Measurements from ENCODE around the gene ERICH6B. TPM values are rescaled to one million over a fixed set of nuclear protein-coding genes. Genes with fewer than 3 reads are reported as not detected.

The ERICH6B gene
- total RNA-seq, 4 donors from 2014 or later = not detected

GRCh38 chr13:45545686-45546409, 69.7 kb downstream of the ERICH6B start:
- TF ChIP-seq, protein P1, sequence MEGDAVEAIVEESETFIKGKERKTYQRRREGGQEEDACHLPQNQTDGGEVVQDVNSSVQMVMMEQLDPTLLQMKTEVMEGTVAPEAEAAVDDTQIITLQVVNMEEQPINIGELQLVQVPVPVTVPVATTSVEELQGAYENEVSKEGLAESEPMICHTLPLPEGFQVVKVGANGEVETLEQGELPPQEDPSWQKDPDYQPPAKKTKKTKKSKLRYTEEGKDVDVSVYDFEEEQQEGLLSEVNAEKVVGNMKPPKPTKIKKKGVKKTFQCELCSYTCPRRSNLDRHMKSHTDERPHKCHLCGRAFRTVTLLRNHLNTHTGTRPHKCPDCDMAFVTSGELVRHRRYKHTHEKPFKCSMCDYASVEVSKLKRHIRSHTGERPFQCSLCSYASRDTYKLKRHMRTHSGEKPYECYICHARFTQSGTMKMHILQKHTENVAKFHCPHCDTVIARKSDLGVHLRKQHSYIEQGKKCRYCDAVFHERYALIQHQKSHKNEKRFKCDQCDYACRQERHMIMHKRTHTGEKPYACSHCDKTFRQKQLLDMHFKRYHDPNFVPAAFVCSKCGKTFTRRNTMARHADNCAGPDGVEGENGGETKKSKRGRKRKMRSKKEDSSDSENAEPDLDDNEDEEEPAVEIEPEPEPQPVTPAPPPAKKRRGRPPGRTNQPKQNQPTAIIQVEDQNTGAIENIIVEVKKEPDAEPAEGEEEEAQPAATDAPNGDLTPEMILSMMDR (IDR thresholded peaks at IDR 0.05; ENCODE audit: low read depth) = no peak

DNA sequence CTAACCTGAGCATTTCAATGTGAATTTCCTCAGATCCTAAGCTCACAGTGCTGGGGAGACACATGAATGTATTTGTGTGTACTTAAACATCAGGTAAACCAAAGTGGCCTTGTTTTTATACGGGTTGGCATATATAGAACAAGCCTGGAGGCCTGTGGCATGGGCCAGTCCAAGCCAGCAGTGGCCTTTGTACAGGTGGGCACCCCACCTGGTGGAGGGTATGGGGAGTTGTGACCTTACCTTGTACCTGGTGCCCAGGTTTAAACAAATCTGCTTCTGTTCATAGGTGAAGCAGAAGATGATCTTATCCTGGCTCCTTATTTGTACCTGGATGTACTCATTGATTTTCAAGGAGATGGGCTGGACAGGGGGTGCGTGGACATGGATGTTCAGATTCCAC, 71.0 kb downstream of the ERICH6B start:
- TF ChIP-seq, protein P1 (IDR thresholded peaks at IDR 0.05; ENCODE audit: low read depth) = no peak

DNA sequence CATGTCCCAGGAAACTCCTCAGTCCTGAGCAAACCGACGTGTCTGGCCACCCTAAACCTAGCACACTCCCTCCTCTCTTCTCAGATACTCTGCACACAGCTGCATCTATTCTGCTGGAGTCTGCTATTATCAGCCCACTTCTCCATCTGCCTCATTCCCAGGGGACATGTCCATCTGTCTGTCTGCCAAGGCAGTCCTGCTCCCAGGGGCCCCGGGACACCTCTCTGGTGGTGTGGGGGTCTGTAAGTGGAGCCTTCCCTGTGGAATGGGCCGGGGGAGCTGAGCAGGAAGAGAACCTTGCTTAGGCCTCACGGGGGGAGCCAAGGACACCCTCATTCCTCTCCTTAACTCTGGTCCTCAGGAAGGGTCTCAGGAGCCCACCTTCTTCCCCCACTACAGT, 72.7 kb downstream of the ERICH6B start:
- TF ChIP-seq, protein P1 (IDR thresholded peaks at IDR 0.05; ENCODE audit: low read depth) = no peak

DNA sequence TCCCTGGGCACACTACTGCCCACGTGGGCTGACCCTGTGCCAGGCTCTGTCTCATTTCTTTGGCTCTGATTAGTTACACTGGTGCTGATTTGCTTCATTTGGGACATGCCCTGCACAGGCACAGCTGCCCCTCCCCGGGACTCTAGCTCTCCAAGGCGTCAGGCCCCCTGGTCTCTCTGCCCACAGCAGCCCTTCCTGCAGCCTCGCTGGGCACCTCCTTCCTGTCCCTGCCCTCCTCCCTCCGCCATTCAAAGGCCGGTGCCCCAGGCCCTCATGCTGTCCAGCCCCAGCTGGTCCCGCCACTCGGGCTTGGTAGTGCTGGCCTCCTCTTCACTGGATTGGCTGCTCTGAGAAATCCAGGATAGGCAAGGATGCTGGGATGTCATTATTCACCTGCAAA, 73.1 kb downstream of the ERICH6B start:
- TF ChIP-seq, protein P1 (IDR thresholded peaks at IDR 0.05; ENCODE audit: low read depth) = no peak

- TF ChIP-seq, protein P1 (IDR thresholded peaks at IDR 0.05; ENCODE audit: low read depth) = no peak
Observed at GRCh38 chr13:45541806-45542205, 73.7 kb downstream of the ERICH6B start.

DNA sequence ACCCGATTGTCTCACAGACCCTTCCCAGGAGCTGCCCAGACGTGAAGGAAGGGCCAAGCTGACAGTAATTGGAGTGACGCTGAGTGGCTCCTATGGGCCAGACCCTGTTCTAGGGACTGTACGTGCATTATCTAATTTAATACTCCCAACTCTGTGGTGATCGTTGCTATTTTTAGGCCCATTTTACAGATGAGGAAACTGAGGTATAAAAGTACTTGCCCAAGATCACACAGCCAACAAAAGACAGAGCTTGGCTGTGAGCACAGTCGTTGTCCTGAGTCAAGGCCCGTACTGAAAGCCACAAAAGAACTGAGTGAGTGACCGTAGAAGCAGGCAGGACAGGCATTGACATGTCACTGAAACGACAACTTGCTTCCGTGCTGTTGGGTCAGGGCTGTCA, 74.7 kb downstream of the ERICH6B start:
- TF ChIP-seq, protein P1 (IDR thresholded peaks at IDR 0.05; ENCODE audit: low read depth) = no peak

GRCh38 chr13:45540195-45540594, 75.3 kb downstream of the ERICH6B start:
- TF ChIP-seq, protein P1 (IDR thresholded peaks at IDR 0.05; ENCODE audit: low read depth) = no peak

Data from subcutaneous adipose tissue (tissue), 4 donors.